HCT116 (cell line): ENCODE data around the gene TBC1D21. TPM values are rescaled to one million over a fixed set of nuclear protein-coding genes. Genes with fewer than 3 reads are reported as not detected.

ENCODE experiments used
- ATAC-seq: fragments of 200-7000 bp; cut with Tn5 transposase; 2 replicates; pipeline ENCODE4 v1.9.1; 2020; ENCODE audit warnings: mild to moderate bottlenecking, moderate library complexity
- BruUV-seq: library from RNA; stranded (reverse); fragments of 400-500 nt; replicated peaks from 2 replicates; lab custom pipeline; 2021; lab: Mats Ljungman, UMichigan
- CTCF ChIA-PET: fragments of 300-600 bp; sonication (Branson Sonifier 250); formaldehyde crosslinking; loops from one replicate; lab custom pipeline; 2021; ENCODE audit warnings: antibody characterized with exemption; lab: Charles Lee
- POLR2A ChIA-PET: fragments of 300-600, 350-600 bp; sonication (Branson Sonifier 250); formaldehyde crosslinking; loops from one replicate; lab custom pipeline; 2021; ENCODE audit warnings: antibody characterized with exemption; lab: Charles Lee
- RAD21 ChIA-PET, 2 experiments: fragments of 300-600 bp; sonication (Branson Sonifier 250); formaldehyde crosslinking; loops; one replicate each; lab custom pipeline; 2023; ENCODE audit warnings: low total read pairs in 2 of 2; ENCODE audit not compliant: uncharacterized antibody in 2 of 2, unreplicated experiment in 2 of 2, low non-redundant PET in 1 of 2; lab: Charles Lee
- DNase-seq: peaks from one replicate; pipeline ENCODE4 v3.0.0-alpha.2; 2010; ENCODE audit warnings: low read depth, low spot score
- H2AFZ ChIP-seq: fragments of 200-600 bp; shearing (Covaris generic), sonication (generic); 2 replicates; pipeline ENCODE4 v1.6.1; 2017; ENCODE audit warnings: low read depth, mixed run types, mixed read lengths, antibody characterized with exemption, low read length; ENCODE audit not compliant: poor library complexity, severe bottlenecking
- H3K27ac ChIP-seq: 2 replicates; pipeline ENCODE4 v1.5.1; 2012; ENCODE audit warnings: low read depth, low read length
- H3K27me3 ChIP-seq: fragments of 200-600 bp; sonication (generic); 2 replicates; pipeline ENCODE4 v1.6.1; 2016; ENCODE audit warnings: mixed run types, low read length, mixed read lengths; ENCODE audit not compliant: insufficient read depth
- H3K36me3 ChIP-seq, 2 experiments: fragments of 200-500 bp in 1 of 2; fragments of 200-600 bp in 1 of 2; sonication (Bioruptor generic) in 1 of 2; sonication (generic) in 1 of 2; 2 replicates each; pipeline versions ENCODE4 v1.5.1 to v1.6.1; 2014 to 2016; ENCODE audit warnings: low read length in 2 of 2, inconsistent platforms in 1 of 2, mixed read lengths in 1 of 2, mixed run types in 1 of 2; ENCODE audit not compliant: insufficient read depth in 2 of 2, control insufficient read depth in 1 of 2
- H3K4me1 ChIP-seq, 2 experiments: fragments of 200-600 bp in 1 of 2; sonication (generic) in 1 of 2; 2 replicates each; pipeline versions ENCODE4 v1.5.1 to v1.6.1; 2012 to 2017; ENCODE audit warnings: low read length in 2 of 2, inconsistent platforms in 1 of 2, mild to moderate bottlenecking in 1 of 2, mixed read lengths in 1 of 2, mixed run types in 1 of 2, moderate library complexity in 1 of 2; ENCODE audit not compliant: insufficient read depth in 2 of 2, control insufficient read depth in 1 of 2
- H3K4me2 ChIP-seq: fragments of 200-600 bp; sonication (generic); 2 replicates; pipeline ENCODE4 v1.6.1; 2017; ENCODE audit warnings: mixed run types, low read length, mixed read lengths
- H3K4me3 ChIP-seq, 2 experiments: fragments of 200-600 bp in 1 of 2; sonication (generic) in 1 of 2; replicated peaks in 1 of 2; 2 replicates each; pipeline ENCODE4 v1.5.1; 2011 to 2016; ENCODE audit warnings: low read length in 2 of 2, control low read depth in 1 of 2, low read depth in 1 of 2, mild to moderate bottlenecking in 1 of 2, mixed read lengths in 1 of 2, mixed run types in 1 of 2
- H3K79me2 ChIP-seq: fragments of 200-600 bp; sonication (generic); 2 replicates; pipeline ENCODE4 v1.6.1; 2017; ENCODE audit warnings: mild to moderate bottlenecking, mixed run types, low read length, moderate library complexity, mixed read lengths; ENCODE audit not compliant: insufficient read depth
- H3K9ac ChIP-seq: fragments of 200-600 bp; sonication (generic); 2 replicates; pipeline ENCODE4 v1.6.1; 2016; ENCODE audit warnings: low read length, mixed read lengths
- H3K9me2 ChIP-seq: fragments of 200-600 bp; sonication (generic), shearing (Covaris generic); 2 replicates; pipeline ENCODE4 v1.6.1; 2017; ENCODE audit warnings: mixed run types, mild to moderate bottlenecking, moderate library complexity; ENCODE audit not compliant: insufficient read depth
- H3K9me3 ChIP-seq, 2 experiments: fragments of 200-500 bp in 1 of 2; fragments of 200-600 bp in 1 of 2; sonication (Bioruptor generic) in 1 of 2; sonication (generic) in 1 of 2; 2 replicates each; pipeline ENCODE4 v1.6.1; 2014 to 2017; ENCODE audit warnings: low read length in 2 of 2, mixed read lengths in 2 of 2, inconsistent platforms in 1 of 2, low read depth in 1 of 2, mild to moderate bottlenecking in 1 of 2, mixed run types in 1 of 2, moderate library complexity in 1 of 2; ENCODE audit not compliant: control insufficient read depth in 1 of 2, insufficient read depth in 1 of 2
- H4K20me1 ChIP-seq: fragments of 200-600 bp; sonication (generic), shearing (Covaris generic); 2 replicates; pipeline ENCODE4 v1.6.1; 2017; ENCODE audit warnings: mixed run types, mild to moderate bottlenecking, moderate library complexity; ENCODE audit not compliant: insufficient read depth
- CEBPB ChIP-seq: IDR thresholded peaks from 2 replicates; pipeline ENCODE4 v1.6.1; 2012; ENCODE audit warnings: low read depth
- EGR1 ChIP-seq: IDR thresholded peaks from 2 replicates; pipeline ENCODE4 v1.6.1; 2012; ENCODE audit warnings: low read depth
- EZH2 ChIP-seq: fragments of 200-600 bp; sonication (generic); IDR thresholded peaks from 2 replicates; pipeline ENCODE4 v1.6.1; 2017; ENCODE audit warnings: antibody characterized with exemption, mixed run types
- EZH2phosphoT487 ChIP-seq: fragments of 200-600 bp; IDR thresholded peaks from 2 replicates; pipeline ENCODE4 v1.6.1; 2018; ENCODE audit warnings: antibody characterized with exemption, borderline replicate concordance
- FOSL1 ChIP-seq: IDR thresholded peaks from 2 replicates; pipeline ENCODE4 v1.6.1; 2012; ENCODE audit warnings: low read depth
- MAX ChIP-seq: IDR thresholded peaks from 2 replicates; pipeline ENCODE4 v1.6.1; 2012
- POLR2AphosphoS5 ChIP-seq: IDR thresholded peaks from 2 replicates; pipeline ENCODE4 v1.6.1; 2011; ENCODE audit warnings: mild to moderate bottlenecking, low read depth, low read length, moderate library complexity
- RAD21 ChIP-seq: IDR thresholded peaks from 2 replicates; pipeline ENCODE4 v1.6.1; 2012; ENCODE audit warnings: low read depth, mild to moderate bottlenecking
- REST ChIP-seq: IDR thresholded peaks from 2 replicates; pipeline ENCODE4 v1.6.1; 2012; ENCODE audit warnings: low read depth
- SP1 ChIP-seq: IDR thresholded peaks from 2 replicates; pipeline ENCODE4 v1.6.1; 2012; ENCODE audit warnings: low read depth
- intact Hi-C: fragments of 100-400 bp; cut with micrococcal nuclease; formaldehyde crosslinking; loops from 2 replicates; pipeline ENCODE4 v1.10.0; 2022
- total RNA-seq: library from RNA; stranded (reverse); gene quantifications from one replicate; pipeline ENCODE4 v1.2.1, GENCODE V29; 2021; ENCODE audit not compliant: unreplicated experiment

Gene TBC1D21
- total RNA-seq, 1 experiment from 2014 or later = not detected

GRCh38 chr15:73905225-73905827 is 32.0 kb downstream of the TBC1D21 start:
- H3K27me3 ChIP-seq = no peaks in the 10 kb centered on the region
- RAD21 ChIA-PET = interaction anchor here in 1 of 2 experiments (0.6 kb wide), 1 partner anchor 583 kb away, joined by 3 read pairs; no protein-coding TSS in a partner anchor
- ATAC-seq = no peak
- no peaks in the 10 kb centered on the region for H3K9me3 ChIP-seq
- no peaks in the 10 kb centered on the region for H4K20me1 ChIP-seq
- H3K4me2 ChIP-seq = no peak overlapping the region
- H3K9ac ChIP-seq = no peak overlapping the region
- CTCF ChIA-PET = interaction anchor here (2.2 to 3.4 kb wide), 4 partner anchors 8 to 200 kb away, joined by 6 to 30 read pairs (median 10); partner anchors contain the start of gene TBC1D21
- H3K9me2 ChIP-seq = no peaks in the 10 kb centered on the region
- H3K4me3 ChIP-seq = no peak overlapping the region
- no peaks in the 10 kb centered on the region for H3K36me3 ChIP-seq
- DNase-seq = no peak
- POLR2A ChIA-PET = no interaction called here
- no peak overlapping the region for H2AFZ ChIP-seq
- no peaks in the 10 kb centered on the region for H3K79me2 ChIP-seq
- H3K27ac ChIP-seq = no peak overlapping the region
- BruUV-seq = no TSS peak
- H3K4me1 ChIP-seq = no peaks in the 10 kb centered on the region
- TF ChIP-seq EZH2 (no peak), RAD21 (no peak), REST (no peak), CEBPB (no peak), POLR2AphosphoS5 (no peak), FOSL1 (no peak), EZH2phosphoT487 (no peak), MAX (no peak), SP1 (no peak), EGR1 (no peak)
- intact Hi-C loops = loop anchor here (5.0 kb wide), 1 partner anchor 598 kb away; no protein-coding TSS in a partner anchor
